Activated CD8-positive, alpha-beta memory T cell treated with anti-CD3 and anti-CD28 coated beads, Interleukin-2, amount 10 ng/mL, durations not matched to agents 7 days and 5 days (primary cell): Measurements from ENCODE around the gene HLA-DQB1. TPM values are rescaled to one million over a fixed set of nuclear protein-coding genes. Genes with fewer than 3 reads are reported as not detected.

Experiments
- ATAC-seq: fragments of 150-1000 bp; cut with Tn5 transposase; one replicate; pipeline ENCODE4 v1.10.0; 2021; ENCODE audit warnings: moderate library complexity
- CTCF ChIA-PET: fragments of 350-600 bp; sonication (Branson Sonifier 250); formaldehyde crosslinking; loops from one replicate; lab custom pipeline; 2021; ENCODE audit warnings: antibody characterized with exemption; lab: Charles Lee
- DNase-seq: peaks from one replicate; pipeline ENCODE4 v3.0.0-alpha.2; 2020
- H3K27ac Mint-ChIP-seq: one replicate; pipeline ENCODE4 v1.8.0; 2021; ENCODE audit warnings: mild to moderate bottlenecking, mixed read lengths
- H3K27me3 Mint-ChIP-seq: one replicate; pipeline ENCODE4 v1.8.0; 2021; ENCODE audit warnings: mixed read lengths
- H3K36me3 Mint-ChIP-seq: one replicate; pipeline ENCODE4 v1.8.0; 2021; ENCODE audit warnings: mild to moderate bottlenecking, mixed read lengths
- H3K4me1 Mint-ChIP-seq: one replicate; pipeline ENCODE4 v1.8.0; 2021; ENCODE audit warnings: mixed read lengths
- H3K4me3 Mint-ChIP-seq: one replicate; pipeline ENCODE4 v1.8.0; 2021; ENCODE audit warnings: mild to moderate bottlenecking, moderate library complexity, mixed read lengths
- H3K9me3 Mint-ChIP-seq: one replicate; pipeline ENCODE4 v1.8.0; 2022; ENCODE audit warnings: low read depth, mixed read lengths
- total RNA-seq, 2 experiments: library from RNA; stranded (reverse); gene quantifications; one replicate each; pipeline ENCODE4 v1.2.3, GENCODE V29; 2021

Gene HLA-DQB1
- total RNA-seq, 2 experiments from 2014 or later: 72.9 to 89.8 TPM

DNA sequence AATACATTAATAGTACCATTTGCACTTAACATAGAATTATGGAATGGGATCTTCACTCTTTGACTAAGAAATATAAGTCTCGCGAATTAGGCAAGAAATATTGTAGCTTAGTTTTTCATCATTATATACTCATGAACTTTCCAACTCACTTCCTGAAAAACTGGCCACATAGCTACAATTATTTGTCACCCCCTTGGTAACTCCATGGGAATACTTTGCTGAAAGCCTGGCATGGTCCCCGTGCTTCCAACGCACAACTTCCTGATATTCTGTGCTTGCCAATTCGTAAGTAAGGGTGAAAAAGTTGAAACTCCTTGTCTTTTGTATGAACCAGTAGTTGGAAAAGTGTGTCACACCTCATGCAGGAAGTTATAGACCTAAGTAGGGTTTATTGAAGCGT, 53.0 kb downstream of the HLA-DQB1 start:
- DNase-seq (no peak), ATAC-seq (no peak)
- H3K9me3 Mint-ChIP-seq: peaks cover 8% of the 10 kb centered on the region
- H3K27ac Mint-ChIP-seq: no peak overlapping the region
- no peaks in the 10 kb centered on the region for H3K27me3 Mint-ChIP-seq
- CTCF ChIA-PET: interaction anchor here (2.2 kb wide), 1 partner anchor 10 kb away, joined by 10 read pairs; no protein-coding TSS in a partner anchor
- peaks cover 15% of the 10 kb centered on the region for H3K4me1 Mint-ChIP-seq
- H3K4me3 Mint-ChIP-seq: no peak overlapping the region
- H3K36me3 Mint-ChIP-seq: peaks cover 22% of the 10 kb centered on the region

DNA sequence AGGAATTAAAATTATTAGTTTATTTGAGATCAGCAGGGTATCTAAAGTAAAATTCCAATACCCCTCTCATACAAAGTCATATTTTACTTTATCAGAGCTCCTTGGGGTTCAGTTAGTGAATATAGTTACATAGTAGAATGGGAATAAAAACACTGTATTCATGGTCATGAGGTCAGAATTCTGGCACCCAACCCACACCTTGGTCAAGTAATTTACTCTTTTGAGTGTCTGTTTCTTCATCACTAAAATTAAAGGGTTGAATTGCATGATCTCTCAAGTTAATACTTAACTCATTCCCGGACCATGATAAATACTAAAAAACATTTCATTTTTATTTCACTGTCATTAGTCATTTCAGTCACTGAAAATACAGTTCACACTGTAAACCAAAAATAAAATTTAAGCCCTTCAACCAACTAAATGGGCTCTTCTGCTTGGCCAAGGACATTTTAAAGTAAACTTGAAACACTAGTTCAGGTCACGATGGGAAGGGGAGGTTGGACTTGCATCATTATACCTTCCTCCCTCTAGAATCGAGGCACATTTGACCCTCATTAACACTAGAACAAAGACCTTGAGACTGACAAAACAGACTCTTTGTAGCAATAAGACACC, 55.7 kb downstream of the HLA-DQB1 start:
- peaks cover 16% of the 10 kb centered on the region for H3K36me3 Mint-ChIP-seq
- no peaks in the 10 kb centered on the region for H3K27me3 Mint-ChIP-seq
- H3K27ac Mint-ChIP-seq: no peak overlapping the region
- CTCF ChIA-PET: interaction anchor here (3.0 kb wide), 1 partner anchor 12 kb away, joined by 9 read pairs; no protein-coding TSS in a partner anchor
- ATAC-seq (no peak), DNase-seq (no peak)
- H3K4me1 Mint-ChIP-seq: peaks cover 19% of the 10 kb centered on the region
- H3K9me3 Mint-ChIP-seq: peaks cover 2% of the 10 kb centered on the region
- no peak overlapping the region for H3K4me3 Mint-ChIP-seq

DNA sequence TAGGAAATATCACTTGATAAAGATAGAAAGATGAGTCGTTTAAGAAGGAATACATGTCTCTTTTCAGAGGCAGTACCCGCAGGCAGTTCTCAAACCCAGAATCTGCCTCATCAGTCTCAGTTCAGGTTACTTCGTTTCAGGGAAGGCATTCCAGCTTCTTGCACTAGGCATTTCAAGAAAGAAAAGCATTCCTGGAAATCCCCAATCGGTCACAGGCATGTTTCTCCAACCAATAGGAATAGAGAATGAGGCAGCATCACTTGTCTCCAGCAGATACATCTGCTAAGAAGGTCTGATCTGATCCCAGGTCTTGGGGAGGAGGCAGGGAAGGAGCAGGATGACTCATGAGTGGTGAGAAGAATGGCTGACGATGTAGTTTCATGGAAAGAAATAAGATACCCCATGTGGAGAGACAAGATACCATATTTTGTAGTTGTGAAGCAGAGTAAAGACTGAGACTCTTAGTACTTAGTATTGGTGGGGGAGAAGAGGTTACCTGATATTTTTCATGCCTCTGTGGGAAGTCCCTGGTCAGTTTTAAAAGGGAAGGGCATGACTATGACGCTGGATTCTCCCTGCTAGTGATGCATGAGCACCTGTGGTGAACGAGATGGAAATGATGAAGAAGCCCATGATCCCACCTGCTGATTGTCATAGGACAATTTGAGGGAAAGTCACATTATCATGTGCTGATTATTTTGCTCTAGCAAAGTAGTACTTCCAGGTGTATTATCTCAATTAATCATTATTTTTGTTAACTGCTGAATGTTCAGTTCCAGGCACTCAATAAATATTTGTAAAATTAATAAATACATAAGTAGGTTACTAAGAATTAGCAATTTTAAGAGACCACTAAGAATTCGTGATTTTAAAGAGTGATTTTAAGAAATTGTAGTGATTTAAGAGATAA, 56.5 kb downstream of the HLA-DQB1 start:
- ATAC-seq (peak; percentile 98), DNase-seq (peak; percentile 72)
- CTCF ChIA-PET: interaction anchor here (0.6 to 3.0 kb wide), 4 partner anchors 11 to 171 kb away, joined by 3 to 9 read pairs (median 3); partner anchors contain the start of gene HLA-DRA
- H3K36me3 Mint-ChIP-seq: peaks cover 17% of the 10 kb centered on the region
- peaks cover 2% of the 10 kb centered on the region for H3K9me3 Mint-ChIP-seq
- no peak overlapping the region for H3K4me3 Mint-ChIP-seq
- no peaks in the 10 kb centered on the region for H3K27me3 Mint-ChIP-seq
- no peak overlapping the region for H3K27ac Mint-ChIP-seq
- peaks cover 21% of the 10 kb centered on the region for H3K4me1 Mint-ChIP-seq

Other genes with a start within 250 kb of the HLA-DQB1 start
- 100 to 1,000 TPM; 311 to 313 TPM for gene HLA-DRA, start 226.8 kb downstream of the HLA-DQB1 start, total RNA-seq
- gene HLA-DRB5, start 136.4 kb downstream of the HLA-DQB1 start, total RNA-seq: 1 to 10 TPM; 2.9 to 5.3 TPM
- 100 to 1,000 TPM; 189 to 228 TPM for gene HLA-DRB1, start 76.8 kb downstream of the HLA-DQB1 start, total RNA-seq
- 100 to 1,000 TPM in 1 of 2 experiments, 10 to 100 TPM in 1; 74.4 to 143 TPM for gene HLA-DQA1, start 29.3 kb downstream of the HLA-DQB1 start, total RNA-seq
- 10 to 100 TPM in 1 of 2 experiments, 1 to 10 TPM in 1; 4.9 to 11.6 TPM for gene HLA-DQA2, start 74.7 kb upstream of the HLA-DQB1 start, total RNA-seq
- 1 to 10 TPM; 2.9 to 4.2 TPM for gene HLA-DQB2, start 96.9 kb upstream of the HLA-DQB1 start, total RNA-seq
- 1 to 10 TPM; 2.7 to 3.9 TPM for gene HLA-DOB, start 150.3 kb upstream of the HLA-DQB1 start, total RNA-seq
- 100 to 1,000 TPM; 242 to 258 TPM for gene TAP2, start 172.1 kb upstream of the HLA-DQB1 start, total RNA-seq
- 100 to 1,000 TPM; 461 to 464 TPM for gene PSMB8, start 177.4 kb upstream of the HLA-DQB1 start, total RNA-seq
- 100 to 1,000 TPM; 407 to 417 TPM for gene TAP1, start 187.0 kb upstream of the HLA-DQB1 start, total RNA-seq
- 100 to 1,000 TPM; 402 to 473 TPM for gene PSMB9, start 187.5 kb upstream of the HLA-DQB1 start, total RNA-seq